ENCODE measurements around the gene ETFB.

DNA sequence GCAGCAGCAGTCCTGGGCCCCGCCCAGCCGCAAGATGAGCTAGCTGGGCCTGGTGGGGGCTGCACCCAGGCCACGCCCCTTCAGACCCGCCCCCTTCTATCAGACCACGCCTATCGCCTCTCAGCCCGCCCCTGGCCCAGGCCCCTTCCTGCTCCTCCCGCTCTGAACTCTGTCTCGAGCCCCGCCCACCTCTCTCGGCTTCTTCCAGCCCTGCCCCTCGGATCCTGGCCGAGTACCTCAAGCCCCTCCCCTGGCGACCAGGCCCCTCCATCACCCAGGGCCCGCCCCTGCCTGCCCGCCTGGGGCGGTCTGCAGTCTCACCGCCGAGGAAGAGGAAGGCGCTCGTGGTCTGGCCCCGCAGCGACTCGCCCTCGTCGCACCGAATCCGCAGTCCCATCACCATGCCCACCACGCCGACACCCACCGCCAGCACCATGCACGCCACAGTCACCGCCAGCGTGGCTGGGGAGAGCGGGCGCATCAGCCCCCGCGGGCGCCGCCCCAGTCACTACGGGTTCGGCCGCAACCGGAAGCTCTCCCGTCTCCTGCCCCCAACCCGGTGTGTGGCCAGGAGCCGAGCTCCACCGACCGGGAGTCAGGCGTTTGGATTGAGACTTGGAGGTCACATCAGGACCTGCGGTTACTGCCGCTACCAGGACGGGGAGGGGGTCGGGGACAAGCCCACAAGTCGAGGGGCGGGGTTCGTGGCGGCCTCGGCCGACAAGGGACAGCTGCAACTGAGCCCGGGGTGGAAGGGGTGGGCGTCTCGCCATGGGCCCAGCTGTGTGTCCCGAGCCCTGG lies 1.6 kb upstream of the ETFB start:
- TF ChIP-seq EP300 (IDR thresholded peaks at IDR 0.05; ENCODE audit: borderline replicate concordance) = no peak
- TF ChIP-seq TAF1 (IDR thresholded peaks at IDR 0.05; ENCODE audit: low read depth) = no peak; the same call in 1 of the 2 replicates
- no peak for TF ChIP-seq CEBPB (IDR thresholded peaks at IDR 0.05)
- TF ChIP-seq TCF12 (IDR thresholded peaks at IDR 0.05; ENCODE audit: low read depth) = no peak; the same call in 1 of the 2 replicates
- no peak for TF ChIP-seq CREB1 (IDR thresholded peaks at IDR 0.05; ENCODE audit: low read depth)
- peak; percentile 62 for TF ChIP-seq MAX (IDR thresholded peaks at IDR 0.05)
- TF ChIP-seq NFIC (IDR thresholded peaks at IDR 0.05) = no peak
- TF ChIP-seq FOXM1 (IDR thresholded peaks at IDR 0.05; ENCODE audit: borderline replicate concordance, low read depth) = no peak
- TF ChIP-seq REST (IDR thresholded peaks at IDR 0.05; ENCODE audit: low read depth) = no peak
- TF ChIP-seq, protein P1, sequence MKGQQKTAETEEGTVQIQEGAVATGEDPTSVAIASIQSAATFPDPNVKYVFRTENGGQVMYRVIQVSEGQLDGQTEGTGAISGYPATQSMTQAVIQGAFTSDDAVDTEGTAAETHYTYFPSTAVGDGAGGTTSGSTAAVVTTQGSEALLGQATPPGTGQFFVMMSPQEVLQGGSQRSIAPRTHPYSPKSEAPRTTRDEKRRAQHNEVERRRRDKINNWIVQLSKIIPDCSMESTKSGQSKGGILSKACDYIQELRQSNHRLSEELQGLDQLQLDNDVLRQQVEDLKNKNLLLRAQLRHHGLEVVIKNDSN (IDR thresholded peaks at IDR 0.05) = no peak
